ENCODE measurements around the gene TRIM46. TPM values are rescaled to one million over a fixed set of nuclear protein-coding genes. Genes with fewer than 3 reads are reported as not detected.

TRIM46 gene
- total RNA-seq, 6 experiments from 2014 or later = 0.09 to 0.15 TPM; not detected in 4

GRCh38 chr1:155179112-155180031 lies 5.7 kb downstream of the TRIM46 start:
- H3K27ac ChIP-seq = no peak overlapping the region
- no peaks in the 10 kb centered on the region for H3K27me3 ChIP-seq
- ATAC-seq (no peak), DNase-seq (peak in 2 of 3 donors; percentile 46 to 58)
- H3K36me3 ChIP-seq = no peaks in the 10 kb centered on the region
- 86% methylated on average over 18 of the region's 31 CpGs for WGBS (ENCODE audit: insufficient coverage, low coverage, low lambda C conversion rate, missing lambda C conversion rate)
- no peaks in the 10 kb centered on the region for H3K4me1 ChIP-seq
- H3K4me3 ChIP-seq = no peak overlapping the region
- TF ChIP-seq CTCF (IDR thresholded peaks at IDR 0.05) = no peak
- no peak for TF ChIP-seq POLR2A (IDR thresholded peaks at IDR 0.05)
- no peaks in the 10 kb centered on the region for H3K9me3 ChIP-seq
- intact Hi-C loops (cut with DNase I) = no loop called here

GRCh38 chr1:155181371-155182051 lies 7.9 kb downstream of the TRIM46 start:
- H3K4me1 ChIP-seq = no peaks in the 10 kb centered on the region
- TF ChIP-seq CTCF (IDR thresholded peaks at IDR 0.05) (no peak), POLR2A (IDR thresholded peaks at IDR 0.05) (no peak)
- no peak overlapping the region for H3K27ac ChIP-seq
- 87% methylated on average over 14 of the region's 18 CpGs for WGBS (ENCODE audit: insufficient coverage, low coverage, low lambda C conversion rate, missing lambda C conversion rate)
- intact Hi-C loops (cut with DNase I) = no loop called here
- no peaks in the 10 kb centered on the region for H3K9me3 ChIP-seq
- DNase-seq (peak in 2 of 3 donors; percentile 40 to 43), ATAC-seq (no peak)
- no peak overlapping the region for H3K4me3 ChIP-seq
- no peaks in the 10 kb centered on the region for H3K36me3 ChIP-seq
- no peaks in the 10 kb centered on the region for H3K27me3 ChIP-seq

GRCh38 chr1:155182052-155182550 lies 8.5 kb downstream of the TRIM46 start:
- no peak overlapping the region for H3K4me3 ChIP-seq
- H3K9me3 ChIP-seq = no peaks in the 10 kb centered on the region
- TF ChIP-seq CTCF (IDR thresholded peaks at IDR 0.05) (no peak), POLR2A (IDR thresholded peaks at IDR 0.05) (no peak)
- DNase-seq (no peak), ATAC-seq (no peak)
- H3K4me1 ChIP-seq = no peaks in the 10 kb centered on the region
- H3K27ac ChIP-seq = no peak overlapping the region
- 76% methylated on average over 5 of the region's 7 CpGs for WGBS (ENCODE audit: insufficient coverage, low coverage, low lambda C conversion rate, missing lambda C conversion rate)
- no peaks in the 10 kb centered on the region for H3K27me3 ChIP-seq
- no peaks in the 10 kb centered on the region for H3K36me3 ChIP-seq
- intact Hi-C loops (cut with DNase I) = no loop called here

- intact Hi-C loops (cut with DNase I) = no loop called here
- no peaks in the 10 kb centered on the region for H3K4me1 ChIP-seq
- TF ChIP-seq POLR2A (IDR thresholded peaks at IDR 0.05) = no peak
- no peak for TF ChIP-seq CTCF (IDR thresholded peaks at IDR 0.05)
- no peaks in the 10 kb centered on the region for H3K36me3 ChIP-seq
- H3K4me3 ChIP-seq = no peak overlapping the region
- ATAC-seq (no peak), DNase-seq (peak in 2 of 3 donors; percentile 10 to 53)
- H3K9me3 ChIP-seq = no peaks in the 10 kb centered on the region
- H3K27me3 ChIP-seq = no peaks in the 10 kb centered on the region
- 79% methylated on average over 12 of the region's 20 CpGs for WGBS (ENCODE audit: insufficient coverage, low coverage, low lambda C conversion rate, missing lambda C conversion rate)
- H3K27ac ChIP-seq = no peak overlapping the region
Observed at GRCh38 chr1:155183775-155184221, 10.1 kb downstream of the TRIM46 start.

Data from right lobe of liver (tissue), 6 donors.